GM19023 (cell line): Measurements from ENCODE around the gene BCL2.

Experiments used
- ATAC-seq: cut with Tn5 transposase; IDR thresholded peaks from one replicate; pipeline ENCODE4 v1.9.1; 2021; ENCODE audit warnings: mild to moderate bottlenecking, moderate library complexity; ENCODE audit not compliant: unreplicated experiment

Gene BCL2

DNA sequence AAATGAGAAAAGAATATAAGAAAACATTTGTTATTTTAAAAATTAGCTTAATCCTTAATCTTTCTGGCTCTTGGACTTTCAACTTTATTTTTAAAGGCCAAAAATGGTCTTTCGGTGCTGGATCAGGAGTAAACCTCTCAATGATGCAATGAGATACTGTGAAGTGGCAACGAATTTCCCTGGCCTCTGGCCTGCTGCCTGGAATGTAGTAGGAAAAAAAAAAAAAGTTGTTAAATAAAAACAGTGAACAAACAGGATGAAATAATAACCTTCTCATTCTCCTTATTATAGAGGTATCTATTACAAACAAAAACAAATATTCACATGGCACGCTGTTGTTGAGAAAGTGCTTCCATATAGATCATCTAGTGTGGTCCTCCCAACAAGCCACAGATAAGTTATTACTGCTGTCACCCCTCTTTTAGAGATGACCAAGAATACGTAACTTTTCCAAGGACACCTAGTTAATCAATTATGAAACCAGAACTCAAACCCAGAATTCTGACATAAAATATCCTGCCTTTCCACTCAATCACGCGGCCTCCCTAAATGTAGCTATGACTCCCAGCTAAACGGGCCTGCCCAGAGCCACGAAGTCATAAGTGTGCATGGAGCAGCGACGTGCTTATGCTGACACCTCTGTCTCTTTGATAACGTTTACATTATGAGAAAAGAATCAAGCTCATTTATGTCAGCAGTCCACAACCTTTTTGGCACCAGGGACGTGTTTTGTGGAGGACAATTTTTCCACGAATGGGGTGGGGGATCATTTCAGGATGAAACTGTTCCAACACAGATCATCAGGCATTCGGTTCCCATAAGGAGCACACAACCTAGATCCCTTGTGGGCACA is 170.9 kb downstream of the BCL2 start:
- ATAC-seq = no peak

DNA sequence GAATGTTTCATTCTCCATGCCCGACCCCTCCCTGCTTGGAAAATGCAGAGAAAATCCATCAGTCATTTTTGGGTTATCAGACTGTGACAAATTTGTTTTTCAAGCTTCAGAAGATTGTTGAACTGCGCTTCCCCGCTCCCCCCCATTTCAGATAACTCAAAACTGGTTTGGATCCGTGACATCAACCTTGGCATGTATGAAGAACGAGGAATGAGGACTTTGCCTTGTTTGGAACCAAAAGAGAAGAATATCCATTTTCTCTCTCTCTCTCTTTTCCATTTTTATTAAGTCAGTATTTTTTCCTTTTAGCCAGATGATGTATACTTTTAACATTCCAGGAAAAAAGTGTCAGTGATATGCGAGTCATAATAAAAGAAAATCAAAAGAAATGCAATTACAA is 171.6 kb downstream of the BCL2 start:
- ATAC-seq = no peak

GRCh38 chr18:63146828-63147409 is 172.7 kb downstream of the BCL2 start:
- ATAC-seq = no peak

- ATAC-seq = no peak
These were observed 173.6 kb downstream of the BCL2 start for GRCh38 chr18:63145851-63146555.

GRCh38 chr18:63145166-63145850 is 174.3 kb downstream of the BCL2 start:
- no peak for ATAC-seq

GRCh38 chr18:63144748-63145147 is 174.8 kb downstream of the BCL2 start:
- ATAC-seq = no peak

GRCh38 chr18:63143330-63143771 is 176.2 kb downstream of the BCL2 start:
- no peak for ATAC-seq

DNA sequence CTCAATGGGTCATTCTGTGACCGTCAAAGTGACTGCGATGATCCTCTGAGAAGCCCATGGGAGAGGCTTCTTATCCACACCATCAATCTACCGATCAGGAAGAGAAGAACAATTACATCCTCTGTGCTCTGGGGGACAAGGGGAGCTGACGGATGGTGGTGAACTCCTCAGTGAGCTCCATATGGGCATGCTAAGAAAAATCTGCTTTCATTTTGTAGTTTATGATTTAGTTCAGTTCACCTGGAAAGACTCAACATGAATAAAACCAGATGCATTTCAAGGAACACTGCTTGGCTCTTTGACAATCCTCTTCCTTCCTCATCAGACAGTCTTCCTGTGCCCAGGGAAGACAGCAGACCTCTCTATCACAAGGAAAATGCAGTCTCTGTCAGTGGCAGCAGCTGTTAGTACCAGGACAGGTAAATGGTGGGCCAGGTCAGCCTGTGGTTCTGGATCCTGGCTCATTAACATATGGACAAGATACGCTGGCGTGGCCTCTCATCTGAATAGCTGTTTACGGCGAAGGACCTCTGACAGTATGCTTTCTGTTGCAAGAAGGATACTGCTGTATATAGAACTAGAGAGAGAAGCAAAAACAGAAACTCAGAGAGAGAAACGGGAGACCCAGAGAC is 176.9 kb downstream of the BCL2 start:
- ATAC-seq = no peak

GRCh38 chr18:63141778-63142176 is 177.8 kb downstream of the BCL2 start:
- peak; percentile 44 for ATAC-seq

- no peak for ATAC-seq
These were observed 178.4 kb downstream of the BCL2 start for GRCh38 chr18:63140997-63141777.

GRCh38 chr18:63140038-63140450 is 179.5 kb downstream of the BCL2 start:
- ATAC-seq = no peak

- ATAC-seq = peak; percentile 54
These were observed 180.9 kb downstream of the BCL2 start for GRCh38 chr18:63138436-63139340.

GRCh38 chr18:63137999-63138435 is 181.6 kb downstream of the BCL2 start:
- ATAC-seq = peak; percentile 21

DNA sequence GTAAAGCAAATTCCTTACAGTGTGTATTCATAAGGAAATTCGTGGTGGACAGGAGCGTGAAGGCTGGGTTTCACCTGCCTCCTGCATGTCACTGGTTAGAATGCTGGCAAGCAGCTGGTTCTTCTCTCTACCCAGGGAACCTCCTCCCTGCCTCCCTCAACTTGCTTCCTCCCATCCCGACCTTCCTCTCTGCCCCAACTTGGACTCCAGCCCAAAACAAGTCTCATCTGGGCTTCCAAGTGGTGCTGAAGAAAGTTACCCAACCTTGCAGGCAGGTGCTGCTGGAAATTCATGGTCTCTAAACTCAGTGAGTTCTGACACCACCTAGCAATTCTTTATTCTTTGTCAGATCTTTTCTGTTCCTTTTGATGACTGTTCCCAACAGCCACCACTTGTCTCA is 184.5 kb downstream of the BCL2 start:
- ATAC-seq = no peak

GRCh38 chr18:63132819-63133200 is 186.8 kb downstream of the BCL2 start:
- no peak for ATAC-seq

GRCh38 chr18:63131959-63132818 is 187.4 kb downstream of the BCL2 start:
- no peak for ATAC-seq

DNA sequence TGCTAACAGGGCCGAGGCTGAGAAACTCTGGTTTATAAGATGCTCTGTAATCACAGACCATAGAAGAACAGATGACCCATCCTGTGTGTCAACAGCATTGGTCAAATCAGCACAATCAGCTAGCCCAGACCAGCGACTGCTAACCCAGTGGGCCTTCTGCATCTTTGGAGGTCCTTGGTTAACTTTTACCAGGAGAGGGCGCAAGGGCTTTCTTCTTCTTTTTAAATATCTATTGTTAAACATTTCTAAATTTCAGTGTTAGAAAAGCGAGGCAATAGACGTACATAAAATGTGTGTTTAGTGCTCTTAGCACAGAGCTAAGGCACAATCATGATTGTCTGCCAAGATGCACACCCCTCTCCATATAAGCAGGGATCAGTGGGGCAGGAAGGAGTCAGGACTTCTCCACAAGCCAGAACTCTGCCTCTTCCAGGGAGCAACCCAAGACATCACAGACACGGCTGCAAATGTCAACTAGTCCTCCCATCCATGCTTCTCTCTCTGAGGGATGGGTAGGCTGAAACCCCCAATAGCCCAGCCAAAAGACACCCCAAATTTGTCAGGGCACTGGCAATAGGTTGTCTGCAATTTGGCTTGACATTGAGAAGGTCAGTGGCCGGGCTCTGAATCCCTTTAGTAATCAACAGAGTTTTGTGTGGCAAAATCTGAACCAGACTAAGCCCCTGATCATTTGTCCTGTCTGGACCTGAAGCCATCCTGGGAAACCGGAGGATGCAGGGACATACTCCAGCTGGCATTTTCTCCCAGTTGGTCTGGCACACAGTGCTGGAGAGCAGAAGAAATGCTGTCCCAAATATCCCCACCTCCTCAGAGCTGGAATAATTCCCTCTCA is 188.2 kb downstream of the BCL2 start:
- no peak for ATAC-seq
